ENCODE results near the gene TMEM50B.
"Not testable (repeated sequence)": the region's sequence is repeated elsewhere in the genome, so short reads cannot be mapped to it uniquely, and the experiment has no call there.

The TMEM50B gene

GRCh38 chr21:33478182-33478581 is 1.6 kb downstream of the TMEM50B start:
- DNase-seq (ENCODE audit: low spot score): no peak

DNA sequence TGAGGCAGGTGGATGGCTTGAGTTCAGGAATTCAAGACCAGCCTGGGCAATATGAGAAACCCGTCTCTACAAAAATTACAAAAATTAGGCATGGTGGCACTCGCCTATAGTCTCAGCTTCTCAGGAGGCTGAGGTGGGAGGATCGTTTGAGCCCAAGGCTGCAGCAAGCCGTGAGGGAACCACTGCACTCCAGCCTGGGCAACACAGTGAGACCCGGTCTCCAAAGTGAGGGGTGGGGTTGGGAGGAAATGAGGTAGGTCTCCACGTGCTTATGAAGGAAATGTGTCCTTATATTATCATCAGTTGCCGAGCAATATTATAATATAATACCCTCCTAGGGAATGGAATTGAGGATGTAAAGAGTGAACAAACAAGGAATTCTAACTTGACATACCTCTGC is 2.7 kb downstream of the TMEM50B start:
- no peak for DNase-seq (ENCODE audit: low spot score)

GRCh38 chr21:33473344-33473743 is 6.4 kb downstream of the TMEM50B start:
- no peak for DNase-seq (ENCODE audit: low spot score)

GRCh38 chr21:33470701-33471100 is 9.1 kb downstream of the TMEM50B start:
- no peak for DNase-seq (ENCODE audit: low spot score)

DNA sequence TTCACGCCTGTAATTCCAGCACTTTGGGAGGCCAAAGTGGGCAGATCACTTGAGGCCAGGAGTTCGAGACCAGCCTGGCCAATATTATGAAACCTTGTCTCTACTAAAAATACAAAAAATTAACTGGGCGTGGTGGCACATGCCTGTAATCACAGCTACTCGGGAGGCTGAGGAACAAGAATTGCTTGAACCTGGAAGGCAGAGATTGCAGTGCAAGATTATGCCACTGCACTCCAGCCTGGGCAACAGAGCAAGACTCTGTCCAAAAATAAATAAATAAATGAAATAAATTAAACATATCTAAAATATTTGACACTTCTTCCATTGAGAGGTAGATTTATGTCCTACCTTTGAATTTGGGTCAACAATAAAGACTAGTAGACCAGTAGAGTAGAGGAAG is 10.6 kb downstream of the TMEM50B start:
- DNase-seq (ENCODE audit: low spot score): not testable (repeated sequence)

- DNase-seq (ENCODE audit: low spot score): no peak
Measured at GRCh38 chr21:33461538-33462250, 18.1 kb downstream of the TMEM50B start.

DNA sequence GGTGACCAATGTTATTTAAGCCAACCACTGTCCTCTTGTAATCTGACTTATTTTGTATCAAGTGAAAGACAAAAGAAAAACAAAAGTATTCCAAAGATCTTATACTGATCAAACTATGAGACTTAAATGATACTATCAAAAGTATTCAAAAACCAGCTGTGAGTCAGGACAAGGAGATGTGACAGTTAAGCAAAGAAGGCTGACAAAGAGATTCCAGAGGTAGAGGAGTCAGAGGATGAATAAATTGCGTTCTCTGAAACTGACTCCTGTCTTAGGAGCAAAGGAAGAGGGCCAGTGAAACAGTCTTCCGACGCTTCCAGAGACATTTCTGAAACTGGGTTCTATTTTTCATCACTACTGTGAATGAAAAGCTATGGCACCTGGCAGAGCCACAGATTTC is 20.9 kb downstream of the TMEM50B start:
- DNase-seq (ENCODE audit: low spot score): no peak

DNA sequence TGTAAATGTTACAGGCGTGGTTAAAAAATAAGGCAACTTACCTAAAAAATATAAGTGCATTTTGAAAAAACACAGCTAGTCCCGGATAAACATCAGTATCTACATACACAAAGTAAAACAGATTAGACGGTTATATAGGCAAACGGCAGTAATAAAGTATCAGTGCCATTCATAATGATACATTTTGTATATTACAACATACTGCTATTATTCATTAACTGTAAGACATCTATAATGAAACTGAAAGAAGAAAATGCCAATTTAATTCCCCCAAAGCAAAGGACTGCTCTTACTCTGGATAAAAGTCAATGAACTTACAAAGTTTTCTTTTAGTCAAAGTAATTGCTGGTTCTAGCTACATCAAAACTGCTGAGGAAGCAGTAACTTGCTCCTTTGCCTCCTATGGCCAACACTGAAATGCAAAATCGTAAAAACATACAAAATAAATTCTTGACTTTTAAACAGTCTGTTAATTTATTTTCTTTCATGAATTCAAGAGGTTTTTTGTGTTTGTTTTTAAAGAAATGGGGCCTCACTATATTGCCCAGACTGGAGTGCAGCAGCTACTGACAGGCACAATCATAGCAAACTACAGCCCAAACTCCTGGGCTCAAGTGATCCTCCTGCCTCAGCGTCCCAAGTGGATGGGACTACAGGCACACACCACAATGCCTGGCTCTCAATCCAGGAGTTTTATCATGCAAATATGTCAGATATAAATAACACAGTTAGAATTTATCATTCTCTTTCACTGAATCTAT is 23.9 kb downstream of the TMEM50B start:
- no peak for DNase-seq (ENCODE audit: low spot score)

- no peak for DNase-seq (ENCODE audit: low spot score)
Measured at GRCh38 chr21:33452362-33452761, 27.4 kb downstream of the TMEM50B start.

DNA sequence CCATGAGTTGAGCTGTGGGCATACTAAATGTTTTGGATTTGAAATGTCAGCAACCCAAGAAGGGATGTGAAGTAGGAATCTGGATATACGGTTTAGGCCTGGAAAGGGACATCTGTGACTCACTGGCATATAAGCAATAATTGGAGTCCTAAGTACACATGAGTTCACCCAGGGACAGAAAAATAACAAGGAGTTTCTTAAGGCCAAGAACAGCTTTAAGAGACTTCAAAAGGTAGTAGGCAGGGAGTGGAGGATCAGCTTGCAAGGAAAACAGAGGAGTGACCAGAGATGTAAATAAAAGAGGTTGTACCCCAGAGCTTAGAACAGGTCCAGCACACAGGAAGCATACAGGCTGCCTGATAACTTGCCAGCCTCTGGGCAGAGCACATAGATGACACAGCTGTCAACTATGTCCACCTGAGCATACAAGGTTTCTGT is 28.1 kb downstream of the TMEM50B start:
- DNase-seq (ENCODE audit: low spot score): no peak

DNA sequence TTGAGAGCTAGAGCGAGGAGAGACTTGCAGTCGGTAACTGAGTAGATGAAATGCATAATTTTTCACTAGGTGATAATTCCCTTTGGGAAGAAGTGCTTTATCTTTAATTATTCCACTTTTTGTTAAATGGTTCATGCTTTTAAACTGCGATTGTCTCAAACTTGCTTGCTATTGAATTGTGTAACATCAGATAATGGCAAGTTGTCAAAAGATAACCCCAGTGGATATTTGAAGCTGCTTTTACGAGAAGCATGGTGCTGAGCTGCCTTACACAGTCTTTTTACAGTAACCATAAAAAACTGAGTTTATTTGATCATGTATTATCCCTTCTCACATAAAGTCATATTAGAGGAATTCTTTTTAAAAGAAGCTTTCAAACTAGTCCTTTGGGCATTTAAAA is 30.2 kb downstream of the TMEM50B start:
- DNase-seq (ENCODE audit: low spot score): no peak

GRCh38 chr21:33446620-33447019 is 33.2 kb downstream of the TMEM50B start:
- DNase-seq (ENCODE audit: low spot score): not testable (repeated sequence)

- no peak for DNase-seq (ENCODE audit: low spot score)
Measured at GRCh38 chr21:33444499-33444898, 35.3 kb downstream of the TMEM50B start.

GRCh38 chr21:33443194-33443593 is 36.6 kb downstream of the TMEM50B start:
- DNase-seq (ENCODE audit: low spot score): no peak

DNA sequence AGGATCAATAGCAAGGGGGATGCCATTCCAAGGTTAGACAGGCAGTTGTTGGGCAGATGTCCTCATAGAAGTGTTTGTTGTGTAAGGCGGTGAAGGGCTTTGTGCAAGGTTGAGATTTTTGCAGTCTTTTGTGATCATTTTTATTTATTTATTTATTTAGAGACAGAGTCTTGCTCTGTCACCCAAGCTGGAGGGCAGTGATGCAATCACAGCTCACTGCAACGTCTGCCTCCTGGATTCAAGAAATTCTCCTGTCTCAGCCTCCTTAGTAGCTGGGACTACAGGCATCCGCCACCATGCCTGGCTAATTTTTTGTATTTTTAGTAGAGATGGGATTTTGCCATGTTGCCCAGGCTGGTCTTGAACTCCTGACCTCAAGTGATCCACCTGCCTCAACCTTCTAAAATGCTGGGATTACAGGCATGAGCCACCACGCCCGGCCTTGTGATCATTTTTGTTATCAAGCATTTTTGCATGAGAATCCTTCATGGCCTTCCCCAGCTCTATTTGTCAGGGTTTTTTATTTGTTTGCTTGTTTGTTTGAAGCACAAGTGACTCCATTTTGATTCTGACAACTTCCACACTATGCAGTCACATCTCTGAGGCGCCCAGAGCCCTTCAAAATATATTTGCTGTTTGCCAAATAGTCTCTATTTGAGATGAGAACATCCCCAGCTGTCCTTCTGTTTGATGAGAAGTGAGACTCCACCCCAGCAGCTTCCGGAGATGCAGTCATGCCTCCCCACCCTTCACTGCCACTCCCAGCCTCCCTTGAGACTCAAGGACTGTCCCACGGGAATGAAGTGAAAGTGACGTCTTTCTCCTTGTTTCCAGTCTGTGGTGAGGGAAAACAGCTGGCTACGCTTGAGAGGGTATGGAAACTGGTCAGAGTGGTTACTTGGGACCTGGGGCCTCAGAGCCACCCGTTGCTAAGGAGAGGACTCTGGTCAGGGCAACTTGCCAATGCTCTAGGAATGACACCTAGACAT is 38.0 kb downstream of the TMEM50B start:
- no peak for DNase-seq (ENCODE audit: low spot score)

GRCh38 chr21:33437140-33437539 is 42.6 kb downstream of the TMEM50B start:
- no peak for DNase-seq (ENCODE audit: low spot score)

GRCh38 chr21:33434770-33435360 is 44.9 kb downstream of the TMEM50B start:
- peak; percentile 20 for DNase-seq (ENCODE audit: low spot score)

GRCh38 chr21:33433425-33434114 is 46.2 kb downstream of the TMEM50B start:
- no peak for DNase-seq (ENCODE audit: low spot score)

GRCh38 chr21:33433001-33433400 is 46.8 kb downstream of the TMEM50B start:
- no peak for DNase-seq (ENCODE audit: low spot score)

- no peak for DNase-seq (ENCODE audit: low spot score)
Measured at GRCh38 chr21:33432496-33432895, 47.3 kb downstream of the TMEM50B start.

- DNase-seq (ENCODE audit: low spot score): no peak
Measured at GRCh38 chr21:33430858-33431257, 48.9 kb downstream of the TMEM50B start.
